Lung (tissue), 12 donors: ENCODE results near the gene CRY2. TPM values are rescaled to one million over a fixed set of nuclear protein-coding genes. Genes with fewer than 3 reads are reported as not detected.

Experiments used
- ATAC-seq: fragments of 200-7000 bp; cut with Tn5 transposase; one replicate; pipeline ENCODE4 v1.9.1; 2020; ENCODE audit warnings: moderate number of reproducible peaks; ENCODE audit not compliant: insufficient read depth, low FRiP score
- DNase-seq, 3 donors: peaks; one replicate each; pipeline ENCODE4 v3.0.0-alpha.2; 2013 to 2017
- H3K27ac ChIP-seq, 2 donors: one replicate each; pipeline ENCODE4 v1.5.1; 2013; ENCODE audit warnings: mild to moderate bottlenecking in 2 of 2, moderate library complexity in 2 of 2, control low read depth in 1 of 2, inconsistent platforms in 1 of 2, low read depth in 1 of 2, low read length in 1 of 2
- H3K27me3 ChIP-seq, 3 donors: one replicate each; pipeline ENCODE4 v1.5.1; 2013; ENCODE audit warnings: low read length in 2 of 3; ENCODE audit not compliant: control insufficient read depth in 3 of 3, insufficient read depth in 3 of 3
- H3K36me3 ChIP-seq, 4 donors: one replicate each; pipeline ENCODE4 v1.5.1; 2013; ENCODE audit warnings: low read length in 4 of 4, mild to moderate bottlenecking in 1 of 4, moderate library complexity in 1 of 4; ENCODE audit not compliant: control insufficient read depth in 4 of 4, insufficient read depth in 4 of 4
- H3K4me1 ChIP-seq, 5 donors: one replicate each; pipeline ENCODE4 v1.5.1; 2013; ENCODE audit warnings: low read length in 5 of 5, mild to moderate bottlenecking in 2 of 5, moderate library complexity in 1 of 5; ENCODE audit not compliant: control insufficient read depth in 5 of 5, insufficient read depth in 5 of 5
- H3K4me3 ChIP-seq: one replicate; pipeline ENCODE4 v1.5.1; 2013; ENCODE audit warnings: mild to moderate bottlenecking, control low read depth, moderate library complexity
- H3K9ac ChIP-seq, 2 donors: one replicate each; pipeline ENCODE4 v1.5.1; 2013; ENCODE audit warnings: low read length in 2 of 2, control low read depth in 1 of 2; ENCODE audit not compliant: insufficient read depth in 1 of 2
- H3K9me3 ChIP-seq, 4 donors: one replicate each; pipeline ENCODE4 v1.5.1; 2013; ENCODE audit warnings: low read length in 3 of 4, mild to moderate bottlenecking in 1 of 4, moderate library complexity in 1 of 4; ENCODE audit not compliant: control insufficient read depth in 4 of 4, insufficient read depth in 3 of 4
- WGBS, 2 donors: extraction: QIAGEN DNeasy Blood & Tissue Kit; methylation state at CpG; one replicate each; pipeline ENCODE4 v1.1.7; 2013; 5-methylcytosine and 5-hydroxymethylcytosine counted together
- polyA plus RNA-seq, 2 donors: library from polyadenylated mRNA; stranded (reverse); fragments of 200-250 nt; gene quantifications; one replicate each; pipeline ENCODE4 v1.2.1, GENCODE V29; 2013
- total RNA-seq, 2 donors: library from RNA; depleted of rRNA in 1 of 2; stranded (reverse); fragments of >200 nt in 1 of 2; gene quantifications; one replicate each; pipeline ENCODE4 v1.2.1, GENCODE V29; 2014 to 2021
- TF ChIP-seq, protein P1 (sequence below): IDR thresholded peaks from 2 replicates; pipeline ENCODE4 v1.5.1; 2012; ENCODE audit warnings: mild to moderate bottlenecking; ENCODE audit errors: control extremely low read depth, extremely low read depth
- donor health status: control.
- donor health status: control.
- donor health status: Bipolar disorder and iron deficiency.
- donor health status: healthy.
- donor health status: DM: yes; HTN: yes; CAD: no.

Gene CRY2
- total and polyA plus RNA-seq, 4 donors, result 16.2 to 55.0 (median 34.2) TPM

DNA sequence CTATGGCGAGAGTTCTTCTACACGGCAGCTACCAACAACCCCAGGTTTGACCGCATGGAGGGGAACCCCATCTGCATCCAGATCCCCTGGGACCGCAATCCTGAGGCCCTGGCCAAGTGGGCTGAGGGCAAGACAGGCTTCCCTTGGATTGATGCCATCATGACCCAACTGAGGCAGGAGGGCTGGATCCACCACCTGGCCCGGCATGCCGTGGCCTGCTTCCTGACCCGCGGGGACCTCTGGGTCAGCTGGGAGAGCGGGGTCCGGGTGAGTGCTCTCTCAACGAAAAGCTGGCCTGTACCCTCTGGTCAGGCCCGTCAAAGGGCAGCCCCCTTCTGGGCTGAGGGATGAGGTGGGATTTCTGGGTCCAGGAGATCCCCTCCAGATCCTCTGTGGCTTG lies 22.3 kb downstream of the CRY2 start:
- Histone ChIP-seq H3K9ac (no peak overlapping the region), H3K36me3 (peaks cover 33 to 69% (median 44%) of the 10 kb centered on the region in 4 donors), H3K4me1 (peaks cover 0 to 2% (median 0%) of the 10 kb centered on the region in 5 donors), H3K4me3 (no peak overlapping the region), H3K27me3 (no peaks in the 10 kb centered on the region), H3K27ac (no peak overlapping the region), H3K9me3 (peaks cover 0 to 2% (median 0%) of the 10 kb centered on the region in 4 donors)
- no peak for DNase-seq
- TF ChIP-seq, protein P1, sequence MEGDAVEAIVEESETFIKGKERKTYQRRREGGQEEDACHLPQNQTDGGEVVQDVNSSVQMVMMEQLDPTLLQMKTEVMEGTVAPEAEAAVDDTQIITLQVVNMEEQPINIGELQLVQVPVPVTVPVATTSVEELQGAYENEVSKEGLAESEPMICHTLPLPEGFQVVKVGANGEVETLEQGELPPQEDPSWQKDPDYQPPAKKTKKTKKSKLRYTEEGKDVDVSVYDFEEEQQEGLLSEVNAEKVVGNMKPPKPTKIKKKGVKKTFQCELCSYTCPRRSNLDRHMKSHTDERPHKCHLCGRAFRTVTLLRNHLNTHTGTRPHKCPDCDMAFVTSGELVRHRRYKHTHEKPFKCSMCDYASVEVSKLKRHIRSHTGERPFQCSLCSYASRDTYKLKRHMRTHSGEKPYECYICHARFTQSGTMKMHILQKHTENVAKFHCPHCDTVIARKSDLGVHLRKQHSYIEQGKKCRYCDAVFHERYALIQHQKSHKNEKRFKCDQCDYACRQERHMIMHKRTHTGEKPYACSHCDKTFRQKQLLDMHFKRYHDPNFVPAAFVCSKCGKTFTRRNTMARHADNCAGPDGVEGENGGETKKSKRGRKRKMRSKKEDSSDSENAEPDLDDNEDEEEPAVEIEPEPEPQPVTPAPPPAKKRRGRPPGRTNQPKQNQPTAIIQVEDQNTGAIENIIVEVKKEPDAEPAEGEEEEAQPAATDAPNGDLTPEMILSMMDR, result no peak
- 91 to 99% methylated on average over 12 of the region's 12 CpGs for WGBS, 2 donors
- ATAC-seq, result no peak

DNA sequence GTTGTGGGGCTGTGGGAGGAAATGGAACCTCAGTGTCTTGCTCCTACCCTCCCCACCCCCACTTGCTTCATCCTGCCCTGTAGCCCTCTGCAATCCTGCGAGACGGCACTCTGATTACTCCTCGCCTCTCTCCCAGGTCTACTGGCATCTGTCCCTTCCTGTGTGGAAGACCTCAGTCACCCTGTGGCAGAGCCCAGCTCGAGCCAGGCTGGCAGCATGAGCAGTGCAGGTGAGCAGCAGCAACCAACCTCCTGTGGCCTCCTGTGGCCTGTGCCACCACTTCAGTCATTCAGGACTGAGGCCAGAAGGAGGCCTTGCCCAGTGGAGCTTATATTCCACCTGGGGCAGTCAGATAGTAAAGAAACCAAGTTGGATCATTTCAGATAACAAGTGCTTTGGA lies 23.4 kb downstream of the CRY2 start:
- TF ChIP-seq, protein P1, result no peak
- ATAC-seq (no peak), DNase-seq (no peak)
- Histone ChIP-seq H3K36me3 (peaks cover 37 to 69% (median 49%) of the 10 kb centered on the region in 4 donors), H3K9me3 (peaks cover 0 to 2% (median 0%) of the 10 kb centered on the region in 4 donors), H3K27ac (no peak overlapping the region), H3K4me3 (no peak overlapping the region), H3K9ac (no peak overlapping the region), H3K4me1 (no peaks in the 10 kb centered on the region), H3K27me3 (no peaks in the 10 kb centered on the region)
- 91 to 94% methylated on average over 4 of the region's 4 CpGs for WGBS, 2 donors

DNA sequence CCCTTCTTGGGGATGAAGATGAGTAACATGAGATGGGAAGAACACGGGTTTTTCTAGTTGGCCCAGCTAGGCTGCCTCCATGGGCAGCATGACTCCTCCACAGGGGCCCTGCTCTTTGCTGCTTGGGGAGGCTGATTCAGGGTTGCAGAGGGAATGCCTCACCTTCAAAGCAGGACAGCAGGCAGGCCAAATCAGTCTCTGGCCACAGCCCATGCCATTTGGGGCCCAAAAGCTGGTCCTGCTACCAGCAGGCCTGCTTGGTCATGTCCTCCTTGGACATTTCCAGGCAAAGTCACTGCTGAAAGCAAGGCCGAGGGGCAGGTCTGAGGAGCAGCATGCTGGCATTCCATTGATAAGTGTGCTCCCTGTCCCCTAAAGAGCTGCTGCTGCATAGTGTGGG lies 24.4 kb downstream of the CRY2 start:
- whole genome bisulfite sequencing, 2 donors, result 95 to 98% methylated on average over 2 of the region's 2 CpGs
- TF ChIP-seq, protein P1, result no peak
- no peaks in the 10 kb centered on the region for H3K27me3 ChIP-seq
- ATAC-seq (no peak), DNase-seq (no peak)
- peaks cover 0 to 2% (median 0%) of the 10 kb centered on the region in 4 donors for H3K9me3 ChIP-seq
- H3K9ac ChIP-seq, result no peak overlapping the region
- H3K27ac ChIP-seq, result no peak overlapping the region
- H3K36me3 ChIP-seq, result peaks cover 40 to 66% (median 50%) of the 10 kb centered on the region in 4 donors
- H3K4me3 ChIP-seq, result no peak overlapping the region
- H3K4me1 ChIP-seq, result no peaks in the 10 kb centered on the region
